ENCODE measurements around the gene ZNF70. TPM values are rescaled to one million over a fixed set of nuclear protein-coding genes. Genes with fewer than 3 reads are reported as not detected.

Gene ZNF70
- total RNA-seq, 4 donors from 2014 or later, result 4.1 to 7.4 (median 6.0) TPM

GRCh38 chr22:23764899-23765881, 14.3 kb upstream of the ZNF70 start:
- Histone ChIP-seq H3K36me3 (peaks cover 0 to 16% (median 0%) of the 10 kb centered on the region in 3 donors), H3K27me3 (no peaks in the 10 kb centered on the region), H3K9me3 (no peaks in the 10 kb centered on the region), H3K27ac (no peak overlapping the region), H3K4me1 (peaks cover 0 to 56% (median 12%) of the 10 kb centered on the region in 4 donors), H3K4me3 (no peak overlapping the region)
- no peak for DNase-seq (ENCODE audit: low spot score in 2 of 2)
- WGBS, 2 donors, result 79 to 89% methylated on average over 5 to 9 of the region's 9 CpGs
- TF ChIP-seq POLR2A (IDR thresholded peaks at IDR 0.05) (no peak), EP300 (IDR thresholded peaks at IDR 0.05) (no peak), CTCF (IDR thresholded peaks at IDR 0.05) (no peak)

GRCh38 chr22:23763954-23764353, 13.0 kb upstream of the ZNF70 start:
- Histone ChIP-seq H3K36me3 (peaks cover 0 to 16% (median 0%) of the 10 kb centered on the region in 3 donors), H3K27ac (no peak overlapping the region), H3K9me3 (no peaks in the 10 kb centered on the region), H3K27me3 (no peaks in the 10 kb centered on the region), H3K4me1 (peaks cover 0 to 49% (median 12%) of the 10 kb centered on the region in 4 donors), H3K4me3 (peak overlapping the region in 1 of 4 donors; percentile 30)
- TF ChIP-seq POLR2A (IDR thresholded peaks at IDR 0.05), result no peak
- TF ChIP-seq EP300 (IDR thresholded peaks at IDR 0.05), result no peak
- TF ChIP-seq CTCF (IDR thresholded peaks at IDR 0.05), result no peak
- no peak for DNase-seq (ENCODE audit: low spot score in 2 of 2)
- 70 to 71% methylated on average over 7 of the region's 7 CpGs for WGBS, 2 donors

- TF ChIP-seq POLR2A (IDR thresholded peaks at IDR 0.05) (no peak), CTCF (IDR thresholded peaks at IDR 0.05) (no peak), EP300 (IDR thresholded peaks at IDR 0.05) (no peak)
- no peaks in the 10 kb centered on the region for H3K27me3 ChIP-seq
- peaks cover 0 to 45% (median 10%) of the 10 kb centered on the region in 4 donors for H3K4me1 ChIP-seq
- H3K27ac ChIP-seq, result no peak overlapping the region
- no peak for DNase-seq (ENCODE audit: low spot score in 2 of 2)
- peaks cover 0 to 16% (median 0%) of the 10 kb centered on the region in 3 donors for H3K36me3 ChIP-seq
- H3K4me3 ChIP-seq, result peak overlapping the region in 2 of 4 donors; percentile 20 to 30
- H3K9me3 ChIP-seq, result no peaks in the 10 kb centered on the region
- 13 to 30% methylated on average over 11 to 17 of the region's 17 CpGs for WGBS, 2 donors
Observed at GRCh38 chr22:23763579-23763945, 12.7 kb upstream of the ZNF70 start.

GRCh38 chr22:23762842-23763578, 12.1 kb upstream of the ZNF70 start, which contains the start of gene C22orf15:
TSS of gene C22orf15 (plus strand) at chr22:23762990. CDS start at chr22:23763307, 317 bp downstream.
- no peaks in the 10 kb centered on the region for H3K9me3 ChIP-seq
- H3K27ac ChIP-seq, result no peak within 1 kb of the TSS
- no peak for TF ChIP-seq POLR2A (IDR thresholded peaks at IDR 0.05)
- no peak for TF ChIP-seq EP300 (IDR thresholded peaks at IDR 0.05)
- no peak for TF ChIP-seq CTCF (IDR thresholded peaks at IDR 0.05)
- H3K27me3 ChIP-seq, result no peaks in the 10 kb centered on the region
- peak within 1 kb of the TSS in 2 of 4 donors; percentile 20 to 30 for H3K4me3 ChIP-seq
- 28 to 50% methylated on average over 11 to 23 of the region's 23 CpGs for WGBS, 2 donors
- H3K36me3 ChIP-seq, result peaks cover 0 to 16% (median 0%) of the 10 kb centered on the region in 3 donors
- peaks cover 0 to 39% (median 9%) of the 10 kb centered on the region in 4 donors for H3K4me1 ChIP-seq
- no peak for DNase-seq (ENCODE audit: low spot score in 2 of 2)

Data from tibial nerve (tissue), 4 donors.